ENCODE measurements around the gene LRRTM1.

GRCh38 chr2:80298954-80299353 lies 5.6 kb downstream of the LRRTM1 start:
- TF ChIP-seq CTCF (IDR thresholded peaks at IDR 0.05; ENCODE audit: low read depth, low read length) (no peak), POLR2A (IDR thresholded peaks at IDR 0.05; ENCODE audit: extremely low read depth, insufficient read length) (no peak), MYC (IDR thresholded peaks at IDR 0.05; ENCODE audit: low read depth, low read length) (no peak)
